ENCODE measurements around the gene COL26A1.

- TF ChIP-seq EZH2 (IDR thresholded peaks at IDR 0.05): no peak
- no peak for TF ChIP-seq POLR2AphosphoS5 (IDR thresholded peaks at IDR 0.05; ENCODE audit: borderline replicate concordance, low read depth, low read length)
- TF ChIP-seq FOXP2 (optimal IDR thresholded peaks at IDR 0.05; ENCODE audit: control extremely low read depth, extremely low read length, insufficient read depth): no peak
Observed at GRCh38 chr7:101507791-101508252, 145.1 kb downstream of the COL26A1 start.

Measured in SK-N-MC (cell line).